Measurements from ENCODE around the gene ITPKC.

The ITPKC gene

DNA sequence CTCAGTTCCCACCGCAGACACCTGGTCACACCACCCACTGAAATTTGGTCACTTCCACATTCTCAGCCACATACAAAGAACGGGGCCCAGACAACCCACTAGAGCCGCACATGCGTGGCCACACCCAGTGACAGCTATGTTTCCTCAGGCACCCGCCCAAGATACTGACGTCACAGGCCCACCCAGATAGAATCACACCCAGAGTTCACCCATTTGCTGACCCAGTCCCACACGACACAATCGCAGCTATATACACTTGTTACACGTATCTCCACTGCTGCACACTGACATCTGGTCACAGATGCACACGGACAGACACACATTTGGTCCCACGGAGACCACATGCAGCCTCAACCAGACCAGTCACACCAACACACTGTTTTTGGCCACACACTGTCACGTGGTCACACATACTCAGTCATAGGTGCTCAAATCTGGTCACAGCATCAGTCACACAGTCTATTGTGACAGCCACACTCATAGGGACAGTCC is 29.3 kb upstream of the ITPKC start:
- WGBS (ENCODE audit: extremely low coverage, insufficient coverage, insufficient read length) = no CpG with 5 or more reads among the region's 12 CpGs
- peaks cover 12 to 23% of the 10 kb centered on the region in 2 experiments for H3K4me1 ChIP-seq (ENCODE audit: control insufficient read depth in 1 of 2, insufficient read depth in 2 of 2, low read length in 2 of 2)

DNA sequence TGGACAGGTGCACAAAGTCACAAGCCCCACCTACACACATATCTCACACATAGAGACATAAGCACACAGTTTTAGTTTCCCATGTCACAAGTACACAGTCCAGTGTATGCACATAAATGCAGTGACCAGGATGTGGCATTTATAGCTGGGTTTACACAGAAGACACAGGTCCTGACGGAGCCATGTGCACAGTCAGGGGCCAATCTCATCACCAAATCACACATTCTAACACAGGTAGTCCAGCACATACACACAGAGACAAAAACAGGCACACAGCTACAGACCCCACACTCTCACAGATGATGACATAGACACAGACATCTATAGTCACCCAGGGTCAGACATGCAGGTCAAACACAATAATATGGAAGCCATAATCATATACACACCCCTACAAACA is 28.6 kb upstream of the ITPKC start:
- peaks cover 12 to 23% of the 10 kb centered on the region in 2 experiments for H3K4me1 ChIP-seq (ENCODE audit: control insufficient read depth in 1 of 2, insufficient read depth in 2 of 2, low read length in 2 of 2)
- no peak overlapping the region for H3K4me3 ChIP-seq (ENCODE audit: low read depth, low read length)
- no peak overlapping the region for H2AK5ac ChIP-seq (ENCODE audit: low read length)
- no peaks in the 10 kb centered on the region for H3K27me3 ChIP-seq (ENCODE audit: insufficient read depth, low read length)
- no peak overlapping the region for H2AFZ ChIP-seq (ENCODE audit: insufficient read depth, low read length, poor library complexity)
- peaks cover 9% of the 10 kb centered on the region for H3K79me1 ChIP-seq (ENCODE audit: low read length)
- H3K23ac ChIP-seq (ENCODE audit: low read length) = no peak overlapping the region
- no peak overlapping the region for H3K4me2 ChIP-seq (ENCODE audit: low read length)
- no peak overlapping the region for H3K18ac ChIP-seq (ENCODE audit: low read length)
- H2BK120ac ChIP-seq (ENCODE audit: insufficient read depth, low read length, poor library complexity) = no peak overlapping the region
- H3K14ac ChIP-seq (ENCODE audit: low read length) = no peak overlapping the region
- DNase-seq = no peak
- no peaks in the 10 kb centered on the region for H3K9me3 ChIP-seq (ENCODE audit: insufficient read depth, low read depth, low read length)
- no peak overlapping the region for H4K91ac ChIP-seq (ENCODE audit: low read depth, low read length)
- no peak overlapping the region for H3K4ac ChIP-seq (ENCODE audit: low read depth, low read length)
- H2BK5ac ChIP-seq (ENCODE audit: low read depth, low read length, poor library complexity) = no peak overlapping the region
- WGBS (ENCODE audit: extremely low coverage, insufficient coverage, insufficient read length) = no CpG with 5 or more reads among the region's 1 CpG
- no peak overlapping the region for H2BK12ac ChIP-seq (ENCODE audit: low read length)
- H3K9ac ChIP-seq (ENCODE audit: low read length) = no peak overlapping the region
- no peak overlapping the region for H4K12ac ChIP-seq (ENCODE audit: low read depth, low read length)
- no peak overlapping the region for H4K8ac ChIP-seq (ENCODE audit: low read depth, low read length)
- peaks cover 35 to 39% of the 10 kb centered on the region in 2 experiments for H3K36me3 ChIP-seq (ENCODE audit: control insufficient read depth in 1 of 2, insufficient read depth in 2 of 2, low read length in 2 of 2)
- H3K79me2 ChIP-seq (ENCODE audit: control insufficient read depth, insufficient read depth, low read length, poor library complexity) = peaks cover 4% of the 10 kb centered on the region
- no peak overlapping the region for H3K27ac ChIP-seq (ENCODE audit: low read depth, low read length)

More for the DNA sequence above, 29.3 kb upstream of the ITPKC start:
- no peak overlapping the region for H3K9ac ChIP-seq (ENCODE audit: low read length)
- no peak overlapping the region for H3K23ac ChIP-seq (ENCODE audit: low read length)
- H2BK5ac ChIP-seq (ENCODE audit: low read depth, low read length, poor library complexity) = no peak overlapping the region
- H3K14ac ChIP-seq (ENCODE audit: low read length) = no peak overlapping the region
- no peaks in the 10 kb centered on the region for H3K27me3 ChIP-seq (ENCODE audit: insufficient read depth, low read length)
- H3K9me3 ChIP-seq (ENCODE audit: insufficient read depth, low read depth, low read length) = no peaks in the 10 kb centered on the region
- no peak overlapping the region for H3K27ac ChIP-seq (ENCODE audit: low read depth, low read length)
- no peak overlapping the region for H2BK120ac ChIP-seq (ENCODE audit: insufficient read depth, low read length, poor library complexity)
- no peak overlapping the region for H3K4ac ChIP-seq (ENCODE audit: low read depth, low read length)
- no peak overlapping the region for H4K91ac ChIP-seq (ENCODE audit: low read depth, low read length)
- H2AK5ac ChIP-seq (ENCODE audit: low read length) = no peak overlapping the region
- peaks cover 31 to 39% of the 10 kb centered on the region in 2 experiments for H3K36me3 ChIP-seq (ENCODE audit: control insufficient read depth in 1 of 2, insufficient read depth in 2 of 2, low read length in 2 of 2)
- H2BK12ac ChIP-seq (ENCODE audit: low read length) = no peak overlapping the region
- peak; percentile 41 to 46 for DNase-seq
- H4K8ac ChIP-seq (ENCODE audit: low read depth, low read length) = no peak overlapping the region
- H3K79me1 ChIP-seq (ENCODE audit: low read length) = peaks cover 9% of the 10 kb centered on the region
- H3K4me3 ChIP-seq (ENCODE audit: low read depth, low read length) = no peak overlapping the region
- H2AFZ ChIP-seq (ENCODE audit: insufficient read depth, low read length, poor library complexity) = no peak overlapping the region
- H3K18ac ChIP-seq (ENCODE audit: low read length) = no peak overlapping the region
- H3K4me2 ChIP-seq (ENCODE audit: low read length) = no peak overlapping the region
- H4K12ac ChIP-seq (ENCODE audit: low read depth, low read length) = no peak overlapping the region
- H3K79me2 ChIP-seq (ENCODE audit: control insufficient read depth, insufficient read depth, low read length, poor library complexity) = peaks cover 4% of the 10 kb centered on the region

- Histone ChIP-seq H2BK5ac (ENCODE audit: low read depth, low read length, poor library complexity) (no peak overlapping the region), H3K79me1 (ENCODE audit: low read length) (peaks cover 9% of the 10 kb centered on the region), H4K12ac (ENCODE audit: low read depth, low read length) (no peak overlapping the region), H3K4me3 (ENCODE audit: low read depth, low read length) (no peak overlapping the region), H3K4me1 (ENCODE audit: control insufficient read depth in 1 of 2, insufficient read depth in 2 of 2, low read length in 2 of 2) (peaks cover 12 to 23% of the 10 kb centered on the region in 2 experiments), H2AK5ac (ENCODE audit: low read length) (no peak overlapping the region), H3K9ac (ENCODE audit: low read length) (no peak overlapping the region), H3K36me3 (ENCODE audit: control insufficient read depth in 1 of 2, insufficient read depth in 2 of 2, low read length in 2 of 2) (peaks cover 35 to 40% of the 10 kb centered on the region in 2 experiments), H3K4me2 (ENCODE audit: low read length) (peak overlapping the region; percentile 67), H2BK12ac (ENCODE audit: low read length) (no peak overlapping the region), H2BK120ac (ENCODE audit: insufficient read depth, low read length, poor library complexity) (no peak overlapping the region), H3K27ac (ENCODE audit: low read depth, low read length) (no peak overlapping the region), H4K91ac (ENCODE audit: low read depth, low read length) (no peak overlapping the region), H3K4ac (ENCODE audit: low read depth, low read length) (no peak overlapping the region), H3K23ac (ENCODE audit: low read length) (no peak overlapping the region), H3K79me2 (ENCODE audit: control insufficient read depth, insufficient read depth, low read length, poor library complexity) (peaks cover 4% of the 10 kb centered on the region), H3K27me3 (ENCODE audit: insufficient read depth, low read length) (no peaks in the 10 kb centered on the region), H4K8ac (ENCODE audit: low read depth, low read length) (no peak overlapping the region), H3K14ac (ENCODE audit: low read length) (no peak overlapping the region), H2AFZ (ENCODE audit: insufficient read depth, low read length, poor library complexity) (no peak overlapping the region), H3K9me3 (ENCODE audit: insufficient read depth, low read depth, low read length) (no peaks in the 10 kb centered on the region), H3K18ac (ENCODE audit: low read length) (no peak overlapping the region)
- WGBS (ENCODE audit: extremely low coverage, insufficient coverage, insufficient read length) = no CpG with 5 or more reads among the region's 4 CpGs
- DNase-seq = no peak
These were observed 27.9 kb upstream of the ITPKC start for GRCh38 chr19:40688987-40689338.

- H4K91ac ChIP-seq (ENCODE audit: low read depth, low read length) = peak overlapping the region; percentile 68
- no peaks in the 10 kb centered on the region for H3K27me3 ChIP-seq (ENCODE audit: insufficient read depth, low read length)
- H3K23ac ChIP-seq (ENCODE audit: low read length) = no peak overlapping the region
These were observed 27.4 kb upstream of the ITPKC start for GRCh38 chr19:40689339-40690049.

More at GRCh38 chr19:40689339-40690049, 27.4 kb upstream of the ITPKC start:
- H3K27ac ChIP-seq (ENCODE audit: low read depth, low read length) = no peak overlapping the region
- peak overlapping the region; percentile 62 for H2AK5ac ChIP-seq (ENCODE audit: low read length)
- H3K36me3 ChIP-seq (ENCODE audit: control insufficient read depth in 1 of 2, insufficient read depth in 2 of 2, low read length in 2 of 2) = peaks cover 31 to 44% of the 10 kb centered on the region in 2 experiments
- no CpG with 5 or more reads among the region's 18 CpGs for WGBS (ENCODE audit: extremely low coverage, insufficient coverage, insufficient read length)
- H3K18ac ChIP-seq (ENCODE audit: low read length) = peak overlapping the region; percentile 50
- H2BK120ac ChIP-seq (ENCODE audit: insufficient read depth, low read length, poor library complexity) = no peak overlapping the region
- no peak overlapping the region for H2BK5ac ChIP-seq (ENCODE audit: low read depth, low read length, poor library complexity)
- peak overlapping the region; percentile 43 for H3K14ac ChIP-seq (ENCODE audit: low read length)
- H4K8ac ChIP-seq (ENCODE audit: low read depth, low read length) = peak overlapping the region; percentile 4
- peak overlapping the region; percentile 80 for H3K9ac ChIP-seq (ENCODE audit: low read length)
- no peak overlapping the region for H2AFZ ChIP-seq (ENCODE audit: insufficient read depth, low read length, poor library complexity)
- H2BK12ac ChIP-seq (ENCODE audit: low read length) = no peak overlapping the region
- peak overlapping the region; percentile 67 for H3K4me2 ChIP-seq (ENCODE audit: low read length)
- peaks cover 9% of the 10 kb centered on the region for H3K79me1 ChIP-seq (ENCODE audit: low read length)
- peak overlapping the region; percentile 39 for H4K12ac ChIP-seq (ENCODE audit: low read depth, low read length)
- H3K79me2 ChIP-seq (ENCODE audit: control insufficient read depth, insufficient read depth, low read length, poor library complexity) = peaks cover 4% of the 10 kb centered on the region
- H3K4me1 ChIP-seq (ENCODE audit: control insufficient read depth in 1 of 2, insufficient read depth in 2 of 2, low read length in 2 of 2) = peaks cover 12 to 20% of the 10 kb centered on the region in 2 experiments
- H3K4ac ChIP-seq (ENCODE audit: low read depth, low read length) = peak overlapping the region; percentile 10
- DNase-seq = peak; percentile 19 to 33
- peak overlapping the region; percentile 80 for H3K4me3 ChIP-seq (ENCODE audit: low read depth, low read length)
- no peaks in the 10 kb centered on the region for H3K9me3 ChIP-seq (ENCODE audit: insufficient read depth, low read depth, low read length)
